ENCODE measurements around the gene FAF2.

The FAF2 gene

GRCh38 chr5:176540956-176541337 is 92.8 kb downstream of the FAF2 start:
- peak overlapping the region; percentile 77 to 92 for H3K4me3 ChIP-seq (ENCODE audit: low read depth in 1 of 2, low read length in 1 of 2)
- no peaks in the 10 kb centered on the region for H3K27me3 ChIP-seq
- H3K36me3 ChIP-seq, result no peaks in the 10 kb centered on the region
- H3K27ac ChIP-seq, result peak overlapping the region; percentile 100
- no peak for TF ChIP-seq CTCF (IDR thresholded peaks at IDR 0.05)
- peaks cover 76% of the 10 kb centered on the region in 2 experiments for H3K4me1 ChIP-seq (ENCODE audit: control insufficient read depth in 1 of 2, insufficient read depth in 1 of 2, low read depth in 1 of 2, low read length in 1 of 2)
- no peaks in the 10 kb centered on the region for H3K9me3 ChIP-seq

GRCh38 chr5:176541338-176542134 is 93.4 kb downstream of the FAF2 start:
- H3K36me3 ChIP-seq, result no peaks in the 10 kb centered on the region
- H3K27ac ChIP-seq, result peak overlapping the region; percentile 100
- H3K4me3 ChIP-seq (ENCODE audit: low read depth in 1 of 2, low read length in 1 of 2), result peak overlapping the region; percentile 77 to 92
- no peaks in the 10 kb centered on the region for H3K9me3 ChIP-seq
- H3K4me1 ChIP-seq (ENCODE audit: control insufficient read depth in 1 of 2, insufficient read depth in 1 of 2, low read depth in 1 of 2, low read length in 1 of 2), result peaks cover 71 to 78% of the 10 kb centered on the region in 2 experiments
- H3K27me3 ChIP-seq, result no peaks in the 10 kb centered on the region
- TF ChIP-seq CTCF (IDR thresholded peaks at IDR 0.05), result no peak

GRCh38 chr5:176542135-176542595 is 94.0 kb downstream of the FAF2 start:
- no peak for TF ChIP-seq CTCF (IDR thresholded peaks at IDR 0.05)
- Histone ChIP-seq H3K4me3 (ENCODE audit: low read depth in 1 of 2, low read length in 1 of 2) (peak overlapping the region; percentile 77 to 92), H3K36me3 (no peaks in the 10 kb centered on the region), H3K4me1 (ENCODE audit: control insufficient read depth in 1 of 2, insufficient read depth in 1 of 2, low read depth in 1 of 2, low read length in 1 of 2) (peaks cover 71 to 84% of the 10 kb centered on the region in 2 experiments), H3K9me3 (no peaks in the 10 kb centered on the region), H3K27me3 (no peaks in the 10 kb centered on the region), H3K27ac (peak overlapping the region; percentile 100)

- TF ChIP-seq CTCF (IDR thresholded peaks at IDR 0.05), result no peak
- Histone ChIP-seq H3K27me3 (no peaks in the 10 kb centered on the region), H3K4me3 (ENCODE audit: low read depth in 1 of 2, low read length in 1 of 2) (peak overlapping the region; percentile 77 to 92), H3K36me3 (no peaks in the 10 kb centered on the region), H3K4me1 (ENCODE audit: control insufficient read depth in 1 of 2, insufficient read depth in 1 of 2, low read depth in 1 of 2, low read length in 1 of 2) (peaks cover 78 to 91% of the 10 kb centered on the region in 2 experiments), H3K9me3 (no peaks in the 10 kb centered on the region), H3K27ac (peak overlapping the region; percentile 100)
These were observed 94.6 kb downstream of the FAF2 start for GRCh38 chr5:176542596-176543427.

GRCh38 chr5:176543428-176544182 is 95.4 kb downstream of the FAF2 start:
- H3K27me3 ChIP-seq, result no peaks in the 10 kb centered on the region
- TF ChIP-seq CTCF (IDR thresholded peaks at IDR 0.05), result no peak
- H3K36me3 ChIP-seq, result no peaks in the 10 kb centered on the region
- H3K27ac ChIP-seq, result peak overlapping the region; percentile 100
- peaks cover 79 to 91% of the 10 kb centered on the region in 2 experiments for H3K4me1 ChIP-seq (ENCODE audit: control insufficient read depth in 1 of 2, insufficient read depth in 1 of 2, low read depth in 1 of 2, low read length in 1 of 2)
- peak overlapping the region; percentile 75 to 92 for H3K4me3 ChIP-seq (ENCODE audit: low read depth in 1 of 2, low read length in 1 of 2)
- no peaks in the 10 kb centered on the region for H3K9me3 ChIP-seq
